HCT116 (cell line): ENCODE results near the gene ZNF581. TPM values are rescaled to one million over a fixed set of nuclear protein-coding genes. Genes with fewer than 3 reads are reported as not detected.

Source experiments
- ATAC-seq: fragments of 200-7000 bp; cut with Tn5 transposase; 2 replicates; pipeline ENCODE4 v1.9.1; 2020; ENCODE audit warnings: mild to moderate bottlenecking, moderate library complexity
- BruUV-seq: library from RNA; stranded (reverse); fragments of 400-500 nt; replicated peaks from 2 replicates; lab custom pipeline; 2021; lab: Mats Ljungman, UMichigan
- CTCF ChIA-PET: fragments of 300-600 bp; sonication (Branson Sonifier 250); formaldehyde crosslinking; loops from one replicate; lab custom pipeline; 2021; ENCODE audit warnings: antibody characterized with exemption; lab: Charles Lee
- POLR2A ChIA-PET: fragments of 300-600, 350-600 bp; sonication (Branson Sonifier 250); formaldehyde crosslinking; loops from one replicate; lab custom pipeline; 2021; ENCODE audit warnings: antibody characterized with exemption; lab: Charles Lee
- RAD21 ChIA-PET, 2 experiments: fragments of 300-600 bp; sonication (Branson Sonifier 250); formaldehyde crosslinking; loops; one replicate each; lab custom pipeline; 2023; ENCODE audit warnings: low total read pairs in 2 of 2; ENCODE audit not compliant: uncharacterized antibody in 2 of 2, unreplicated experiment in 2 of 2, low non-redundant PET in 1 of 2; lab: Charles Lee
- DNase-seq: peaks from one replicate; pipeline ENCODE4 v3.0.0-alpha.2; 2010; ENCODE audit warnings: low read depth, low spot score
- H2AFZ ChIP-seq: fragments of 200-600 bp; shearing (Covaris generic), sonication (generic); 2 replicates; pipeline ENCODE4 v1.6.1; 2017; ENCODE audit warnings: low read depth, mixed run types, mixed read lengths, antibody characterized with exemption, low read length; ENCODE audit not compliant: poor library complexity, severe bottlenecking
- H3K27ac ChIP-seq: 2 replicates; pipeline ENCODE4 v1.5.1; 2012; ENCODE audit warnings: low read depth, low read length
- H3K27me3 ChIP-seq: fragments of 200-600 bp; sonication (generic); 2 replicates; pipeline ENCODE4 v1.6.1; 2016; ENCODE audit warnings: mixed run types, low read length, mixed read lengths; ENCODE audit not compliant: insufficient read depth
- H3K36me3 ChIP-seq, 2 experiments: fragments of 200-500 bp in 1 of 2; fragments of 200-600 bp in 1 of 2; sonication (Bioruptor generic) in 1 of 2; sonication (generic) in 1 of 2; 2 replicates each; pipeline versions ENCODE4 v1.5.1 to v1.6.1; 2014 to 2016; ENCODE audit warnings: low read length in 2 of 2, inconsistent platforms in 1 of 2, mixed read lengths in 1 of 2, mixed run types in 1 of 2; ENCODE audit not compliant: insufficient read depth in 2 of 2, control insufficient read depth in 1 of 2
- H3K4me1 ChIP-seq, 2 experiments: fragments of 200-600 bp in 1 of 2; sonication (generic) in 1 of 2; 2 replicates each; pipeline versions ENCODE4 v1.5.1 to v1.6.1; 2012 to 2017; ENCODE audit warnings: low read length in 2 of 2, inconsistent platforms in 1 of 2, mild to moderate bottlenecking in 1 of 2, mixed read lengths in 1 of 2, mixed run types in 1 of 2, moderate library complexity in 1 of 2; ENCODE audit not compliant: insufficient read depth in 2 of 2, control insufficient read depth in 1 of 2
- H3K4me2 ChIP-seq: fragments of 200-600 bp; sonication (generic); 2 replicates; pipeline ENCODE4 v1.6.1; 2017; ENCODE audit warnings: mixed run types, low read length, mixed read lengths
- H3K4me3 ChIP-seq, 2 experiments: fragments of 200-600 bp in 1 of 2; sonication (generic) in 1 of 2; replicated peaks in 1 of 2; 2 replicates each; pipeline ENCODE4 v1.5.1; 2011 to 2016; ENCODE audit warnings: low read length in 2 of 2, control low read depth in 1 of 2, low read depth in 1 of 2, mild to moderate bottlenecking in 1 of 2, mixed read lengths in 1 of 2, mixed run types in 1 of 2
- H3K79me2 ChIP-seq: fragments of 200-600 bp; sonication (generic); 2 replicates; pipeline ENCODE4 v1.6.1; 2017; ENCODE audit warnings: mild to moderate bottlenecking, mixed run types, low read length, moderate library complexity, mixed read lengths; ENCODE audit not compliant: insufficient read depth
- H3K9ac ChIP-seq: fragments of 200-600 bp; sonication (generic); 2 replicates; pipeline ENCODE4 v1.6.1; 2016; ENCODE audit warnings: low read length, mixed read lengths
- H3K9me2 ChIP-seq: fragments of 200-600 bp; sonication (generic), shearing (Covaris generic); 2 replicates; pipeline ENCODE4 v1.6.1; 2017; ENCODE audit warnings: mixed run types, mild to moderate bottlenecking, moderate library complexity; ENCODE audit not compliant: insufficient read depth
- H3K9me3 ChIP-seq, 2 experiments: fragments of 200-500 bp in 1 of 2; fragments of 200-600 bp in 1 of 2; sonication (Bioruptor generic) in 1 of 2; sonication (generic) in 1 of 2; 2 replicates each; pipeline ENCODE4 v1.6.1; 2014 to 2017; ENCODE audit warnings: low read length in 2 of 2, mixed read lengths in 2 of 2, inconsistent platforms in 1 of 2, low read depth in 1 of 2, mild to moderate bottlenecking in 1 of 2, mixed run types in 1 of 2, moderate library complexity in 1 of 2; ENCODE audit not compliant: control insufficient read depth in 1 of 2, insufficient read depth in 1 of 2
- H4K20me1 ChIP-seq: fragments of 200-600 bp; sonication (generic), shearing (Covaris generic); 2 replicates; pipeline ENCODE4 v1.6.1; 2017; ENCODE audit warnings: mixed run types, mild to moderate bottlenecking, moderate library complexity; ENCODE audit not compliant: insufficient read depth
- CEBPB ChIP-seq: IDR thresholded peaks from 2 replicates; pipeline ENCODE4 v1.6.1; 2012; ENCODE audit warnings: low read depth
- EGR1 ChIP-seq: IDR thresholded peaks from 2 replicates; pipeline ENCODE4 v1.6.1; 2012; ENCODE audit warnings: low read depth
- ELF1 ChIP-seq: IDR thresholded peaks from 2 replicates; pipeline ENCODE4 v1.6.1; 2012; ENCODE audit warnings: low read depth, borderline replicate concordance
- EZH2 ChIP-seq: fragments of 200-600 bp; sonication (generic); IDR thresholded peaks from 2 replicates; pipeline ENCODE4 v1.6.1; 2017; ENCODE audit warnings: antibody characterized with exemption, mixed run types
- FOSL1 ChIP-seq: IDR thresholded peaks from 2 replicates; pipeline ENCODE4 v1.6.1; 2012; ENCODE audit warnings: low read depth
- JUND ChIP-seq: IDR thresholded peaks from 2 replicates; pipeline ENCODE4 v1.6.1; 2012
- RAD21 ChIP-seq: IDR thresholded peaks from 2 replicates; pipeline ENCODE4 v1.6.1; 2012; ENCODE audit warnings: low read depth, mild to moderate bottlenecking
- SP1 ChIP-seq: IDR thresholded peaks from 2 replicates; pipeline ENCODE4 v1.6.1; 2012; ENCODE audit warnings: low read depth
- SRF ChIP-seq: IDR thresholded peaks from 2 replicates; pipeline ENCODE4 v1.6.1; 2012; ENCODE audit warnings: low read depth
- TCF7L2 ChIP-seq: IDR thresholded peaks from 2 replicates; pipeline ENCODE4 v1.7.0; 2011; ENCODE audit warnings: borderline replicate concordance, inconsistent platforms; ENCODE audit not compliant: insufficient read depth, insufficient read length; ENCODE audit errors: extremely low read depth
- YY1 ChIP-seq: IDR thresholded peaks from 2 replicates; pipeline ENCODE4 v1.6.1; 2011; ENCODE audit warnings: low read length, low read depth, moderate library complexity, mild to moderate bottlenecking; ENCODE audit not compliant: insufficient replicate concordance; ENCODE audit errors: extremely low read depth
- ZBTB33 ChIP-seq: IDR thresholded peaks from 2 replicates; pipeline ENCODE4 v1.6.1; 2011; ENCODE audit warnings: mild to moderate bottlenecking, low read length, moderate library complexity; ENCODE audit not compliant: insufficient replicate concordance; ENCODE audit errors: extremely low read depth
- ZFX ChIP-seq: fragments of 450-650 bp; IDR thresholded peaks from 2 replicates; pipeline ENCODE4 v1.6.1; 2017
- ZNF274 ChIP-seq: fragments of 200-500 bp; sonication (Bioruptor generic); IDR thresholded peaks from 2 replicates; pipeline ENCODE4 v1.6.1; 2014; ENCODE audit warnings: mild to moderate bottlenecking, low read depth, low read length, inconsistent platforms
- intact Hi-C: fragments of 100-400 bp; cut with micrococcal nuclease; formaldehyde crosslinking; loops from 2 replicates; pipeline ENCODE4 v1.10.0; 2022
- total RNA-seq: library from RNA; stranded (reverse); gene quantifications from one replicate; pipeline ENCODE4 v1.2.1, GENCODE V29; 2021; ENCODE audit not compliant: unreplicated experiment
- TF ChIP-seq, protein P1 (sequence below): IDR thresholded peaks from 2 replicates; pipeline ENCODE4 v1.6.1; 2012
- TF ChIP-seq, protein P2 (sequence below): IDR thresholded peaks from 2 replicates; pipeline ENCODE4 v1.6.1; 2012

ZNF581 gene
- total RNA-seq, 1 experiment from 2014 or later, result 44.4 TPM

DNA sequence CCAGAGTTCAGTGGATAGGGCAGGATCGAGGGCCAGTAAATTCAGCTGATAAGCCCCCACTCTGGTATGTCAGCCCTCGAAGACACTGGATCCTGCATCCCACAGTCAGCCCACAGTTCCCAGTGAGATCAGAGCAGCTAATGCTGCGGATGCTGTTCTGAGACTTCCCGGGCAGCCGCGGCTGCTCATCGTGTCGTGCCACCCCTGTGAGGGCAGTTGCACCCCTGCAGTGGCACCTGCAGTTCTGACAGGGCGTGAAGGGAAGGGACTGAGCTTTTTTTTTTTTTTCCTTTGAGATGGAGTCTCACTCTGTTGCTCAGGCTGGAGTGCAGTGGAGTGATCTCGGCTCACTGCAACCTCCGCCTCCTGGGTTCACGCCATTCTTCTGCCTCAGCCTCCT, 24.1 kb downstream of the ZNF581 start:
- no peak for DNase-seq
- H3K79me2 ChIP-seq, result peaks cover 99% of the 10 kb centered on the region
- no peak for ATAC-seq
- ChIA-PET CTCF (no interaction called here), POLR2A (no interaction called here), RAD21 (no interaction called here)
- H3K9me3 ChIP-seq, result no peaks in the 10 kb centered on the region
- peaks cover 5 to 32% of the 10 kb centered on the region in 2 experiments; a peak in 3 of 4 replicates for H3K4me1 ChIP-seq
- no peak overlapping the region for H3K4me3 ChIP-seq
- H3K9ac ChIP-seq, result no peak overlapping the region; the same call in 1 of the 2 replicates
- peaks cover 6% of the 10 kb centered on the region; the same call in 1 of the 2 replicates for H4K20me1 ChIP-seq
- peaks cover 45 to 70% of the 10 kb centered on the region in 2 experiments for H3K36me3 ChIP-seq
- no peak overlapping the region for H2AFZ ChIP-seq
- TF ChIP-seq ZFX, result no peak
- TF ChIP-seq EGR1, result no peak
- no peak for TF ChIP-seq ZNF274
- TF ChIP-seq, protein P1, sequence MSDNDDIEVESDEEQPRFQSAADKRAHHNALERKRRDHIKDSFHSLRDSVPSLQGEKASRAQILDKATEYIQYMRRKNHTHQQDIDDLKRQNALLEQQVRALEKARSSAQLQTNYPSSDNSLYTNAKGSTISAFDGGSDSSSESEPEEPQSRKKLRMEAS, result no peak
- no peak for TF ChIP-seq SRF
- no peak for TF ChIP-seq ELF1
- TF ChIP-seq JUND, result no peak
- TF ChIP-seq RAD21, result no peak
- no peak for TF ChIP-seq EZH2
- TF ChIP-seq YY1, result no peak
- no peak for TF ChIP-seq TCF7L2
- TF ChIP-seq, protein P2, sequence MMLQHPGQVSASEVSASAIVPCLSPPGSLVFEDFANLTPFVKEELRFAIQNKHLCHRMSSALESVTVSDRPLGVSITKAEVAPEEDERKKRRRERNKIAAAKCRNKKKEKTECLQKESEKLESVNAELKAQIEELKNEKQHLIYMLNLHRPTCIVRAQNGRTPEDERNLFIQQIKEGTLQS, result no peak
- TF ChIP-seq FOSL1, result no peak
- TF ChIP-seq CEBPB, result no peak
- no peak for TF ChIP-seq SP1
- no peak for TF ChIP-seq ZBTB33
- BruUV-seq, result no TSS peak
- no peak overlapping the region; the same call in 1 of the 2 replicates for H3K27ac ChIP-seq
- no peaks in the 10 kb centered on the region for H3K9me2 ChIP-seq
- intact Hi-C loops, result no loop called here
- peak overlapping the region; percentile 23 for H3K4me2 ChIP-seq
- H3K27me3 ChIP-seq, result no peaks in the 10 kb centered on the region
